Left kidney (tissue), 2 donors: ENCODE data around the gene SMIM22. TPM values are rescaled to one million over a fixed set of nuclear protein-coding genes. Genes with fewer than 3 reads are reported as not detected.

Experiments
- DNase-seq: peaks from one replicate; pipeline ENCODE4 v3.0.0-alpha.2; 2013
- polyA plus RNA-seq: library from polyadenylated mRNA; unstranded; fragments of 120-200 nt; gene quantifications from one replicate; pipeline ENCODE4 v1.2.1, GENCODE V29; 2013; ENCODE audit not compliant: insufficient read length

The SMIM22 gene
- polyA plus RNA-seq, 1 donor: 5.8 TPM

- DNase-seq: no peak
Measured at GRCh38 chr16:4814046-4814445, 18.9 kb downstream of the SMIM22 start.

DNA sequence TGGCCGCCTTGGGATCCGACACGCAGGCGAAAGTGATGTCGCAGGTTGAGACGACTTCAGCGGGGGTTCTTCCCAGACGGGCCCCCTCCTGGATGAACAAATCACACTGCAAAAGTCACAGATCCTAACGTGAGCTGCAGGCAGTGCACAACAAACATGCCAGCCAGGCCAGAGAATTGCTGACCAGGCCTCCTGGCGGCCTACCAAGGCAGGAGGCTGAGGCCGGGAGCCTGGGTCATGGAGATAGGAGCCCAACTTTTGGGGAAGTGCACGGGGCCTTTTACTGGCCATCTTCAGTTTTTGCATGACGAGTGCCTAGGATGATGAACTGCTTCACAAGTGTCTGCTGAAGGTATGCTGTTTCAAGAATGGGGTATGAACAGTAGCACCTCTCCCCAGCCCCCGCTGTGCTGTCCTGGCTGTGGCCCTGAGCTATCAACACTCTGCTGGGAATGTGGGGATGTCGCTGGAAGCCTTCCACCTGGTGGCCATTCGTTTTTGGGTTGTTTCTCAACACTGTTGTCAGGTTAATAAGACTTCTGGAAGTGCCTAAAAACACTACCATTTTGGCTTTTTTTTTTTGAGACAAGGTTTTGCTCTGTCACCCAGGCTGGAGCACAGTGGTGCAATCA, 19.5 kb downstream of the SMIM22 start:
- no peak for DNase-seq

- DNase-seq: no peak
Measured at GRCh38 chr16:4820652-4821051, 25.5 kb downstream of the SMIM22 start.

GRCh38 chr16:4825196-4825595, 30.0 kb downstream of the SMIM22 start:
- DNase-seq: no peak

DNA sequence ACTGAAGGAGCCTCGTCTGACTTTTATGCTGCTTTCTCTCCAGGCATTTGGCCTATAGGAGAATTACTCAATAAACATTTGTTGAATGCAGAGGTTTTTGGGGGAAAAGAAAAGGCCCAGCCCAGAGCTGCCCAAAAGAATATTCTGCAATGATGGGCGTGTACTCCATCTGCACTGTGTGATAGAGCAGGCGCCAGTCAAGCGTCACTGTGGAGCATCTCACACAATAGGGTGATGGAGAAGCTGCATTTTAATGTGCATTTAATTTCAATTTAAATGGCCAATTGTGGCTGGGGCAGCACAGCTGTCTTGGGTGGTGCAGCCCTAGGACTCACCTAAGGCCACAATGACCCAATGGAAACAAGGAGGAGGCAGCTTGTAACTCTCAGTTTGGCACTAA, 31.4 kb downstream of the SMIM22 start:
- DNase-seq: no peak

- no peak for DNase-seq
Measured at GRCh38 chr16:4826980-4827379, 31.8 kb downstream of the SMIM22 start.

GRCh38 chr16:4828567-4829321, 33.6 kb downstream of the SMIM22 start:
- DNase-seq: no peak

GRCh38 chr16:4830408-4830807, 35.2 kb downstream of the SMIM22 start:
- no peak for DNase-seq

DNA sequence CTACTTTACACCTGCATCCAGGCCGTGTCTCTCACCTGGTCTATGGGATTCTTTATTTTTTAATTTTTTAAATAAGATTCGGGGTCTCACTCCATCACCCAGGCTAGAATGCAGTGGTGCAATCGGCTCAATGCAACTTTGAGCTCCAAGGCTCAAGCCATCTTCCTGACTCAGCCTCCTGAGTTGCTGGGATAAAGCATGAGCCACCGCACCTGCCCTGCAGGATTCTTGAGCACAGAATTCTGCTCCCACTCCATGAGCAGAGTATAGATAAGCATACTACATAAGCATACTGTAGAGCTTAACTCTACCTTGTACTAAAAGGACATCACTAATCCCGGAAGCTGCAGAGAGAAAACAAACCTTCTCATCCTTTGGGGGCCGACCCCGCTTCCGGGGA, 36.4 kb downstream of the SMIM22 start:
- DNase-seq: no peak

DNA sequence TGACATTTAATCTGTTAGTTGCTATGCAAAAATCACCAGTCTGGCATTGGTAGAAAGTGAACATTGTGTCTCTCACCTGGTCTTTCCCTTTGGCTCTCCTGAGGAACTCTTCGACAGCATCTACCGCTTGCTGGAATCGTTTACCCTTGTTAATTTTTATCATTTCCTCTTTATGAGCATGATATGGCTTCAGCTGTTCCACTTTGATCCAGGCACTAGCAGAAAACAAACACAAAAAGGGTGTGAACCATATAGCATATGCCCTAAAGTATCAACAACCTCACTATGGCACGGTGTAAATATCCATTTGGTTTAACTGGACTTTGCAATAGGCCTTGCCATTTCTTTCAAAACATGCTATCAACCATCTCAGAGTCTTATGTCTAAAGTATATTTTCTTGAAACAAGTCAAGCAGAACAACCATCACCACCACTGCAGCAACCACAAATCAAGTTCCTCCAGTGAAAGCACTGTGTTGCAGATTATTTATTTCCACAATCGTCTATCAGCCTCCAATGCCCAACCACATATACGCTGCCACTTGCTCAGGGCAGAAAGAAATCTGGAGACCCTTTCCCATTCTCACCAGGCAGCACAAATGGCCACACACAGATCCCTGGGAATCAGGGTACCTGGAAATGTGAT, 37.7 kb downstream of the SMIM22 start:
- no peak for DNase-seq

DNA sequence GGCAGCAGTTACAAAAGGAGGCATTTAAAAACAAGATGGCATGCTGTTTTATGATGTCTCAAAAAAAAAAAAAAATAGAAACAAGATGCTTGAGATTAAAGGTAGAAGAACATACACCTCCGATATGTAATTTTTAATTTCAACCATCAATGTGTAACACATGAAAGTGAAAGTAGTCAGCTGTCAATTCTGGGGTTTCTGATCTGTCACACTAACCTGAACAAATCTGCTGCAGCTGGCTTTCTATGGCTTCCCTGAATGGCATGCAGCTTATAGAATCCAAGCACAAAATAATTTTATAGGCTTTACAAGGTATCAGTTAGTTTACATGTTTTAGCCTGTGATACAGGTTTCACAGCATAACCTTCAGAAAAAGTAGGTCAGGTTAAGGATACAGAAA, 38.4 kb downstream of the SMIM22 start:
- DNase-seq: no peak

- no peak for DNase-seq
Measured at GRCh38 chr16:4836727-4837126, 41.6 kb downstream of the SMIM22 start.

DNA sequence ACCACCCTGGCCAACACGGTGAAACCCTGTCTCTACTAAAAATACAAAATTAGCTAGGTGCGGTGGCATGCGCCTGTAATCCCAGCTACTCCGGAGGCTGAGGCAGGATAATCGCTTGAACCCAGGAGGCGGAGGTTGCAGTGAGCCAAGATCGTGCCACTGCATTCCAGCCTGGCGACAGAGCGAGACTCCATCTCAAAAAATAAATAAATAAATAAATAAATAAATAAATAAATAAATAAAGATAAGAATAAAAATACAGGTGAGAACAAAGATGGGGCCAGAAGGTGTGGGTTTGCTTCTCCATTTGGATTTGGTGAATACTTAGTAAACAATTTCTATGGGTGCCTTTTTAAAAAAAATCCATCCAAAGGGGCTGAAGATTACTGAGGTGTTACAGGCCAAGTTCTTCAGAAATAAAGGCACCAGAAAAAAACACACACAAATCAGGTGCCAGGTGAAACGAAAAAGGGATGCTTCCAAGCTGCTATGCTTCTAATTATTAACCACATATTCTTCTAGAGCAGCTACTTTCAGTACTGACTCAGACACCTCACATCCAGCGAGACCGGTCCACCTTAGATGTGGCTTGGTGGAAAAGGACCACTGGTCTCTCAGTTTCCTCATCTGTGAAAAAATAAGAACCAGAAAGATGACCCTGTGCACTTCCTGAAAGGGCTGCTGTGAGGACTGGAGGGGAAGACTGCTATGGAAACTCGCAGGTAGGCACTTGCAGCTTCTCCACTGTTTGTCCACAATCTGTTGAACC, 42.7 kb downstream of the SMIM22 start:
- no peak for DNase-seq

GRCh38 chr16:4839942-4840341, 44.8 kb downstream of the SMIM22 start:
- no peak for DNase-seq

DNA sequence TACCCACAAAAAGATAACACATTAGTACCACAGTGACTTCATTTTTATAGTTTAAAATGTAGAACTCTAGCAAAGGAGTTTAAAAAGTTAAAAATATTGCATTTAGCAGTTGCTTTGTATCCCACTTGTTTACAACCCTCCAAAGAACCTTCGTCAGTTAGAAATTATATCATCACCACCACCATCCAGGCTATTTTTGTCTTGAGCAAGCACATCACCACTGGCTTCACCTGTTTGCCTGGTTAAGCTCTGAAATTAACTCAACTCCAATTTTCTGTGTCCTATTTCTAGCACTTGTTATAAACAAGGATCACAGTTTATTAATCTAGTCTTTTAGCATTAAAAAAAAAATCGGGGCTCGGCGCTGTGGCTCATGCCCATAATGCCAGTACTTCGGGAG, 45.8 kb downstream of the SMIM22 start:
- no peak for DNase-seq

Other genes starting within 250 kb of the SMIM22 start
- gene C16orf96, start 239.0 kb upstream of the SMIM22 start, polyA plus RNA-seq: 0.33 TPM
- 13.3 TPM for gene UBALD1, start 180.5 kb upstream of the SMIM22 start, polyA plus RNA-seq
- gene MGRN1, start 170.5 kb upstream of the SMIM22 start, polyA plus RNA-seq: 49.1 TPM
- gene NUDT16L1, start 101.8 kb upstream of the SMIM22 start, polyA plus RNA-seq: 32.5 TPM
- 32.4 TPM for gene ANKS3, start 61.1 kb upstream of the SMIM22 start, polyA plus RNA-seq
- 2.2 TPM for gene DNAAF8, start 60.8 kb upstream of the SMIM22 start, polyA plus RNA-seq
- gene ZNF500, start 28.2 kb upstream of the SMIM22 start, polyA plus RNA-seq: 14.3 TPM
- gene SEPTIN12, start 7.0 kb upstream of the SMIM22 start, polyA plus RNA-seq: 0.57 TPM
- 26.3 TPM for gene ROGDI, start 7.3 kb downstream of the SMIM22 start, polyA plus RNA-seq
- gene GLYR1, start 51.9 kb downstream of the SMIM22 start, polyA plus RNA-seq: 163 TPM
- 39.1 TPM for gene UBN1, start 52.1 kb downstream of the SMIM22 start, polyA plus RNA-seq
- gene PPL, start 141.8 kb downstream of the SMIM22 start, polyA plus RNA-seq: 30.3 TPM
- 0.12 TPM for gene SEC14L5, start 163.0 kb downstream of the SMIM22 start, polyA plus RNA-seq
- gene NAGPA, start 238.6 kb downstream of the SMIM22 start, polyA plus RNA-seq: 12.2 TPM